Measurements from ENCODE around the gene ITGA7.
A peak's percentile ranks its signal among the peaks of the same experiment; 100 is the strongest.

The ITGA7 gene

GRCh38 chr12:55715169-55715764, 7.6 kb upstream of the ITGA7 start:
- Histone ChIP-seq H3K9ac (ENCODE audit: low read length) (peak overlapping the region; percentile 89), H3K4me3 (ENCODE audit: low read length) (peak overlapping the region; percentile 84), H3K4me1 (ENCODE audit: control insufficient read depth, insufficient read depth, low read length) (peaks cover 77% of the 10 kb centered on the region), H3K36me3 (ENCODE audit: control insufficient read depth, insufficient read depth, low read length, severe bottlenecking) (no peaks in the 10 kb centered on the region), H3K27me3 (replicated peaks; ENCODE audit: control insufficient read depth, insufficient read depth, low read length) (no peaks in the 10 kb centered on the region), H3K9me3 (ENCODE audit: control insufficient read depth, low read length) (no peaks in the 10 kb centered on the region)
- no peak for DNase-seq (ENCODE audit: low read depth)

GRCh38 chr12:55713721-55714120, 6.0 kb upstream of the ITGA7 start:
- H3K4me3 ChIP-seq (ENCODE audit: low read length) = peak overlapping the region; percentile 53
- peak; percentile 72 for DNase-seq (ENCODE audit: low read depth)
- H3K9me3 ChIP-seq (ENCODE audit: control insufficient read depth, low read length) = no peaks in the 10 kb centered on the region
- peaks cover 74% of the 10 kb centered on the region for H3K4me1 ChIP-seq (ENCODE audit: control insufficient read depth, insufficient read depth, low read length)
- peak overlapping the region; percentile 94 for H3K9ac ChIP-seq (ENCODE audit: low read length)
- no peaks in the 10 kb centered on the region for H3K36me3 ChIP-seq (ENCODE audit: control insufficient read depth, insufficient read depth, low read length, severe bottlenecking)
- H3K27me3 ChIP-seq (replicated peaks; ENCODE audit: control insufficient read depth, insufficient read depth, low read length) = no peaks in the 10 kb centered on the region

- H3K4me1 ChIP-seq (ENCODE audit: control insufficient read depth, insufficient read depth, low read length) = peaks cover 70% of the 10 kb centered on the region
- no peaks in the 10 kb centered on the region for H3K27me3 ChIP-seq (replicated peaks; ENCODE audit: control insufficient read depth, insufficient read depth, low read length)
- peak overlapping the region; percentile 85 for H3K4me3 ChIP-seq (ENCODE audit: low read length)
- peak overlapping the region; percentile 94 for H3K9ac ChIP-seq (ENCODE audit: low read length)
- no peak for DNase-seq (ENCODE audit: low read depth)
- H3K36me3 ChIP-seq (ENCODE audit: control insufficient read depth, insufficient read depth, low read length, severe bottlenecking) = no peaks in the 10 kb centered on the region
- no peaks in the 10 kb centered on the region for H3K9me3 ChIP-seq (ENCODE audit: control insufficient read depth, low read length)
Observed at GRCh38 chr12:55712700-55713415, 5.2 kb upstream of the ITGA7 start.

- Histone ChIP-seq H3K9me3 (ENCODE audit: control insufficient read depth, low read length) (no peaks in the 10 kb centered on the region), H3K4me1 (ENCODE audit: control insufficient read depth, insufficient read depth, low read length) (peaks cover 63% of the 10 kb centered on the region), H3K27me3 (replicated peaks; ENCODE audit: control insufficient read depth, insufficient read depth, low read length) (no peaks in the 10 kb centered on the region), H3K4me3 (ENCODE audit: low read length) (peak overlapping the region; percentile 85), H3K9ac (ENCODE audit: low read length) (peak overlapping the region; percentile 94), H3K36me3 (ENCODE audit: control insufficient read depth, insufficient read depth, low read length, severe bottlenecking) (no peaks in the 10 kb centered on the region)
- DNase-seq (ENCODE audit: low read depth) = no peak
Observed at GRCh38 chr12:55711786-55712553, 4.3 kb upstream of the ITGA7 start.

GRCh38 chr12:55708695-55709233, 1.1 kb upstream of the ITGA7 start:
- no peaks in the 10 kb centered on the region for H3K9me3 ChIP-seq (ENCODE audit: control insufficient read depth, low read length)
- H3K9ac ChIP-seq (ENCODE audit: low read length) = peak overlapping the region; percentile 94
- peaks cover 6% of the 10 kb centered on the region for H3K36me3 ChIP-seq (ENCODE audit: control insufficient read depth, insufficient read depth, low read length, severe bottlenecking)
- no peak for DNase-seq (ENCODE audit: low read depth)
- peak overlapping the region; percentile 85 for H3K4me3 ChIP-seq (ENCODE audit: low read length)
- H3K4me1 ChIP-seq (ENCODE audit: control insufficient read depth, insufficient read depth, low read length) = peaks cover 79% of the 10 kb centered on the region
- H3K27me3 ChIP-seq (replicated peaks; ENCODE audit: control insufficient read depth, insufficient read depth, low read length) = no peaks in the 10 kb centered on the region

GRCh38 chr12:55707219-55707671, 459 bp downstream of the ITGA7 start:
- DNase-seq (ENCODE audit: low read depth) = peak; percentile 51
- Histone ChIP-seq H3K27me3 (replicated peaks; ENCODE audit: control insufficient read depth, insufficient read depth, low read length) (no peaks in the 10 kb centered on the region), H3K9ac (ENCODE audit: low read length) (peak overlapping the region; percentile 86), H3K4me1 (ENCODE audit: control insufficient read depth, insufficient read depth, low read length) (peaks cover 76% of the 10 kb centered on the region), H3K4me3 (ENCODE audit: low read length) (peak overlapping the region; percentile 85), H3K36me3 (ENCODE audit: control insufficient read depth, insufficient read depth, low read length, severe bottlenecking) (peaks cover 12% of the 10 kb centered on the region), H3K9me3 (ENCODE audit: control insufficient read depth, low read length) (no peaks in the 10 kb centered on the region)

- H3K4me3 ChIP-seq (ENCODE audit: low read length) = peak overlapping the region; percentile 85
- peaks cover 71% of the 10 kb centered on the region for H3K4me1 ChIP-seq (ENCODE audit: control insufficient read depth, insufficient read depth, low read length)
- no peak for DNase-seq (ENCODE audit: low read depth)
- H3K27me3 ChIP-seq (replicated peaks; ENCODE audit: control insufficient read depth, insufficient read depth, low read length) = no peaks in the 10 kb centered on the region
- peaks cover 12% of the 10 kb centered on the region for H3K36me3 ChIP-seq (ENCODE audit: control insufficient read depth, insufficient read depth, low read length, severe bottlenecking)
- H3K9me3 ChIP-seq (ENCODE audit: control insufficient read depth, low read length) = no peaks in the 10 kb centered on the region
- peak overlapping the region; percentile 86 for H3K9ac ChIP-seq (ENCODE audit: low read length)
Observed at GRCh38 chr12:55706568-55707218, 1.0 kb downstream of the ITGA7 start.

- no peaks in the 10 kb centered on the region for H3K27me3 ChIP-seq (replicated peaks; ENCODE audit: control insufficient read depth, insufficient read depth, low read length)
- DNase-seq (ENCODE audit: low read depth) = no peak
- H3K4me1 ChIP-seq (ENCODE audit: control insufficient read depth, insufficient read depth, low read length) = peaks cover 71% of the 10 kb centered on the region
- peak overlapping the region; percentile 85 for H3K4me3 ChIP-seq (ENCODE audit: low read length)
- H3K9me3 ChIP-seq (ENCODE audit: control insufficient read depth, low read length) = no peaks in the 10 kb centered on the region
- H3K9ac ChIP-seq (ENCODE audit: low read length) = peak overlapping the region; percentile 86
- H3K36me3 ChIP-seq (ENCODE audit: control insufficient read depth, insufficient read depth, low read length, severe bottlenecking) = peaks cover 17% of the 10 kb centered on the region
Observed at GRCh38 chr12:55705782-55706402, 1.8 kb downstream of the ITGA7 start.

- Histone ChIP-seq H3K4me1 (ENCODE audit: control insufficient read depth, insufficient read depth, low read length) (peaks cover 71% of the 10 kb centered on the region), H3K36me3 (ENCODE audit: control insufficient read depth, insufficient read depth, low read length, severe bottlenecking) (peaks cover 25% of the 10 kb centered on the region), H3K9ac (ENCODE audit: low read length) (peak overlapping the region; percentile 86), H3K4me3 (ENCODE audit: low read length) (peak overlapping the region; percentile 85), H3K9me3 (ENCODE audit: control insufficient read depth, low read length) (no peaks in the 10 kb centered on the region), H3K27me3 (replicated peaks; ENCODE audit: control insufficient read depth, insufficient read depth, low read length) (no peaks in the 10 kb centered on the region)
- DNase-seq (ENCODE audit: low read depth) = no peak
Observed at GRCh38 chr12:55704824-55705718, 2.6 kb downstream of the ITGA7 start.

All from adipocyte (in vitro differentiated cells).